GM12801 (cell line): ENCODE measurements around the gene FGF9.

Source experiments
- CTCF ChIP-seq: IDR thresholded peaks from one replicate; pipeline ENCODE4 v1.5.1; 2011; ENCODE audit warnings: control low read depth; ENCODE audit not compliant: insufficient read length; ENCODE audit errors: extremely low read depth

FGF9 gene

GRCh38 chr13:21641629-21642028 lies 29.2 kb upstream of the FGF9 start:
- no peak for TF ChIP-seq CTCF

- TF ChIP-seq CTCF, result no peak
Observed at GRCh38 chr13:21657538-21657937, 13.3 kb upstream of the FGF9 start.

GRCh38 chr13:21659087-21659486 lies 11.8 kb upstream of the FGF9 start:
- no peak for TF ChIP-seq CTCF

DNA sequence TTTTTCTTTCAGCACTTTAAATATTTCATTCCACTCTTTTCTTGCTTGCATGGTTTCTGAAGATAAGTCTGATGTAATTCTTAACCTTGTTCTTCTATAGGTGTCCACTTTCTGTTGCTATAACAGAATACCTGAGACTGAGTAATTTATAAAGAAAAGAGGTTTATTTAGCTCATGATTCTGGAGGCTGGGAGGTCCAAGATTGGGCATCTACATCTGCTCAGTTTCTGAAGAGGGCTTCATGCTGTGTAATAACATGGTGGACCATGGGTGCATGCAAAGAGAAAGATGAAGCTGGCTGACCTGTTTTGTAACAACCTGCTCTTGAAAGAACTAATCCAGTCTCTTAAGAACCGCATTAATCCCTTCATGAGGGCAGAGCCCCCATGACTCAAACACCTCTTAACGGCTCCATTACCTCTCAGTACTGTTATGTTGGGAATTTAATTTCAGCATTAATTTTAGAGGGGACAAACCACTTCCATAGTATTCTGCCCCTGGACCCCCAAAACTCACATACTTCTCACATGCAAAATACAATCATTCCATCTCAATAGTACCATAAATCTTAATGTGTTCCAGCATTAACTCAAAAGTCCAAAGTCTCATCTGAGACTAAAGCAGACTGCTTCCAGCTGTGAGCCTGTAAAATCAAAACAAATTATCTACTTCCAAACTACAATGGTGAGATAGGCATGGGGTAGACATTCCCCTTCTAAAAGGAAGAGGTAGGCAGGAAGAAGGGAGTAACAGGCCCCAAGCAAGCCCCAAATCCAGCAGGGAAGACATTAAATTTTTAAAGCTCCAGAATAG lies 9.6 kb upstream of the FGF9 start:
- TF ChIP-seq CTCF, result no peak

- no peak for TF ChIP-seq CTCF
Observed at GRCh38 chr13:21663197-21663596, 7.7 kb upstream of the FGF9 start.

- TF ChIP-seq CTCF, result no peak
Observed at GRCh38 chr13:21668732-21669275, 2.1 kb upstream of the FGF9 start.

DNA sequence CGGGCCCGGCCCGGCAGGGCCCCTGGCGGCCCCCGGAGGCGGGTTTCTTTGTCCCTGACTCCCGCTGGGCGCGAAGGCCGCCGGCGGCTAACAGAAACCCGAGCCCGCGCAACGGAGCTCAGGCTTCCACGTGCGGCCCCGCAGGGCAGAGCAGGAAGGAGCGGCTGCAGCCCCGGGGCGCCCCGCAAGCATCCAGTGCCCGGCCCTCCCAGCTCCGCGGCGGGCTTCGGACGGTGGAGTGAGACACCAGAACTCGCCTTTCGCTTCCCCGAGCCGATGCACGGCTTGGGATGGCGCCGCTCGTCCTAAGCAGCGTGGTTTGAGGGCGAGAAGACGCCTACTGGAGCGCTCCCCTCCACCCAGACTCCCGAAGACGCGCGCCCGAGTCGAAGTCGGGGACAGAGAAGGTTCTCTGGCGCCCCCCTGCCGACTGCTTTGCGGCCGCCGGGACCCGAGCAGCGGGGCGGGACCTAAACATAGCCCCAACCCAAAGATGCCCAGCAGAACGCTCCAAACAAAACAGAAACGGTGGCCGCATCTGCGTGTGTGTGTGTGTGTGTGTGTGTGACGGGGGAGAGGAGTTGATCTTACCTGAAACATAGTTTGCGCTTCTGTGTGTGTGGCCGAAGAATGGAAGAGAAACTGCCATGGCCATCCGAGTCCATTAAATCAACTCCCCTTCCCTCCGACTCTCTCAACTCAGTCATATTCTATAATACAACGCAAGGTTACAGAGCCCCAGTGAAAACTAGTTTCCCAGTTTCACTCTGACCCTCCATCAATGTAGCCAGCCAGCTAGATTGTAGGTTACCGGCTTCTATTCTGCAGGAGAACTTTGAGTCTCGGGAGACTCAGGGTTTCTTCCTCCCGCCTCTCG lies 629 bp upstream of the FGF9 start:
- TF ChIP-seq CTCF, result no peak
